SK-N-SH treated with all-trans-retinoic acid at 6 μM for 48 hours (cell line): ENCODE data around the gene RBMS3.

Experiments used
- ATAC-seq: fragments of 200-7000 bp; cut with Tn5 transposase; 3 replicates; pipeline ENCODE4 v1.9.1; 2020; ENCODE audit warnings: mild to moderate bottlenecking, moderate library complexity
- ARNTL ChIP-seq: fragments of 450-650 bp; formaldehyde crosslinking; IDR thresholded peaks from 2 replicates; pipeline ENCODE4 v1.5.0; 2020; ENCODE audit warnings: low read depth, mild to moderate bottlenecking, moderate library complexity, borderline replicate concordance
- BACH2 ChIP-seq: fragments of 250-450 bp; sonication (Bioruptor Pico); IDR thresholded peaks from 2 replicates; pipeline ENCODE4 v1.9.0; 2021; ENCODE audit warnings: mild to moderate bottlenecking, borderline replicate concordance
- CREB5 ChIP-seq: fragments of 250-450 bp; sonication (Bioruptor Pico); IDR thresholded peaks from 2 replicates; pipeline ENCODE4 v1.5.1; 2020; ENCODE audit warnings: low read depth, mild to moderate bottlenecking, moderate library complexity
- CSDC2 ChIP-seq: fragments of 250-450 bp; sonication (Bioruptor Pico); IDR thresholded peaks from 2 replicates; pipeline ENCODE4 v1.5.0; 2020; ENCODE audit warnings: mild to moderate bottlenecking, moderate library complexity
- CSRNP3 ChIP-seq: fragments of 250-450 bp; sonication (Bioruptor Pico); IDR thresholded peaks from 2 replicates; pipeline ENCODE4 v1.5.1; 2021; ENCODE audit warnings: mild to moderate bottlenecking, moderate library complexity
- ESRRG ChIP-seq: fragments of 250-450 bp; sonication (Bioruptor Pico); IDR thresholded peaks from 2 replicates; pipeline ENCODE4 v1.6.1; 2021; ENCODE audit warnings: mild to moderate bottlenecking
- GLIS3 ChIP-seq: fragments of 250-450 bp; sonication (Bioruptor Pico); IDR thresholded peaks from 2 replicates; pipeline ENCODE4 v1.5.0; 2020; ENCODE audit warnings: mild to moderate bottlenecking, moderate library complexity
- OSR1 ChIP-seq: fragments of 250-450 bp; sonication (Bioruptor Pico); IDR thresholded peaks from 2 replicates; pipeline ENCODE4 v1.8.0; 2022; ENCODE audit warnings: moderate library complexity, mild to moderate bottlenecking, inconsistent platforms
- PATZ1 ChIP-seq: fragments of 250-450 bp; sonication (Bioruptor Pico); IDR thresholded peaks from 2 replicates; pipeline ENCODE4 v1.8.0; 2020; ENCODE audit warnings: mild to moderate bottlenecking, moderate library complexity, borderline replicate concordance
- PPARA ChIP-seq: fragments of 250-450 bp; sonication (Bioruptor Pico); IDR thresholded peaks from 2 replicates; pipeline ENCODE4 v1.5.0; 2020; ENCODE audit warnings: mild to moderate bottlenecking, borderline replicate concordance
- RARB ChIP-seq: fragments of 250-450 bp; sonication (Bioruptor Pico); IDR thresholded peaks from 2 replicates; pipeline ENCODE4 v1.8.0; 2021; ENCODE audit warnings: mild to moderate bottlenecking, moderate library complexity
- SNAI2 ChIP-seq: fragments of 250-450 bp; sonication (Bioruptor Pico); IDR thresholded peaks from 2 replicates; pipeline ENCODE4 v1.5.0; 2020; ENCODE audit warnings: mild to moderate bottlenecking, moderate library complexity
- TCF4 ChIP-seq: fragments of 250-450 bp; sonication (Bioruptor Pico); IDR thresholded peaks from 2 replicates; pipeline ENCODE4 v1.8.0; 2021; ENCODE audit warnings: mild to moderate bottlenecking, moderate library complexity, borderline replicate concordance
- TOX ChIP-seq: fragments of 250-450 bp; sonication (Bioruptor Pico); IDR thresholded peaks from 2 replicates; pipeline ENCODE4 v1.8.0; 2021; ENCODE audit warnings: mild to moderate bottlenecking, moderate library complexity, borderline replicate concordance
- ZC3H10 ChIP-seq: fragments of 250-450 bp; sonication (Bioruptor Pico); IDR thresholded peaks from 2 replicates; pipeline ENCODE4 v1.5.1; 2021; ENCODE audit warnings: mild to moderate bottlenecking, moderate library complexity
- ZFP3 ChIP-seq: fragments of 250-450 bp; sonication (Bioruptor Pico); IDR thresholded peaks from 2 replicates; pipeline ENCODE4 v1.5.0; 2020; ENCODE audit warnings: mild to moderate bottlenecking, moderate library complexity
- ZFP30 ChIP-seq: fragments of 450-650 bp; formaldehyde crosslinking; IDR thresholded peaks from 2 replicates; pipeline ENCODE4 v1.5.0; 2022; ENCODE audit warnings: mild to moderate bottlenecking, moderate library complexity
- ZNF565 ChIP-seq: fragments of 450-650 bp; formaldehyde crosslinking; conservative IDR thresholded peaks from 2 replicates; pipeline ENCODE4 v1.5.0; 2020; ENCODE audit warnings: low read depth, mild to moderate bottlenecking, moderate library complexity
- ZNF70 ChIP-seq: fragments of 450-650 bp; formaldehyde crosslinking; IDR thresholded peaks from 2 replicates; pipeline ENCODE4 v1.5.0; 2020; ENCODE audit warnings: mild to moderate bottlenecking, moderate library complexity
- ZNF8 ChIP-seq: fragments of 450-650 bp; formaldehyde crosslinking; IDR thresholded peaks from 2 replicates; pipeline ENCODE4 v1.5.0; 2020; ENCODE audit warnings: mild to moderate bottlenecking, moderate library complexity
- TF ChIP-seq, protein P1 (sequence below): fragments of 250-450 bp; sonication (Bioruptor Pico); IDR thresholded peaks from 2 replicates; pipeline ENCODE4 v1.5.0; 2020; ENCODE audit warnings: mild to moderate bottlenecking, moderate library complexity
- TF ChIP-seq, protein P2 (sequence below): fragments of 250-450 bp; sonication (Bioruptor Pico); IDR thresholded peaks from 2 replicates; pipeline ENCODE4 v1.8.0; 2021; ENCODE audit warnings: low read depth, mild to moderate bottlenecking, moderate library complexity, borderline replicate concordance

The RBMS3 gene

DNA sequence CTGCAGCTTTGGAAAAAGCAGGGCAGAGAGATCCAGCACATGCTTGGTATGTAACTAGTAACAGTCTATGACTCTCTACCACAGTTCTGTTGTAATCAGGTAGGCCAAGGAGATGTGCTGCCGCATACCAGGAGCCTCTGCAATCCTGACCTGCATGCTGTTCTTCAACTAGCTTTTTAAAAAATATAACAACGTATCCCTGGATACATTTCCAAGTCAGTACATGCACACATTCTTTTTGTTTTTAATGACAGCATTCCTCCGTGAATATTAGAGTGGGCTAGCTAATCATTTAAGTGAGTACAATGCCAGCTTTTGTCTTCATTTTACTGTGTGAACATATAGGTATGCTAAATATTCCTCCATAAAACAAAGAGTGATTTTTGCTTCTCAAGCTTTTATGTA lies 437.8 kb downstream of the RBMS3 start:
- ATAC-seq = peak; percentile 75
- no peak for TF ChIP-seq ZNF70 (CRISPR knock-in tag)
- no peak for TF ChIP-seq TCF4 (CRISPR knock-in tag)
- no peak for TF ChIP-seq ZFP30
- no peak for TF ChIP-seq CREB5 (CRISPR knock-in tag)
- no peak for TF ChIP-seq BACH2 (CRISPR knock-in tag)
- TF ChIP-seq RARB = no peak
- TF ChIP-seq ZFP3 (CRISPR knock-in tag) = no peak
- TF ChIP-seq ZNF8 (CRISPR knock-in tag) = no peak
- TF ChIP-seq, protein P1, sequence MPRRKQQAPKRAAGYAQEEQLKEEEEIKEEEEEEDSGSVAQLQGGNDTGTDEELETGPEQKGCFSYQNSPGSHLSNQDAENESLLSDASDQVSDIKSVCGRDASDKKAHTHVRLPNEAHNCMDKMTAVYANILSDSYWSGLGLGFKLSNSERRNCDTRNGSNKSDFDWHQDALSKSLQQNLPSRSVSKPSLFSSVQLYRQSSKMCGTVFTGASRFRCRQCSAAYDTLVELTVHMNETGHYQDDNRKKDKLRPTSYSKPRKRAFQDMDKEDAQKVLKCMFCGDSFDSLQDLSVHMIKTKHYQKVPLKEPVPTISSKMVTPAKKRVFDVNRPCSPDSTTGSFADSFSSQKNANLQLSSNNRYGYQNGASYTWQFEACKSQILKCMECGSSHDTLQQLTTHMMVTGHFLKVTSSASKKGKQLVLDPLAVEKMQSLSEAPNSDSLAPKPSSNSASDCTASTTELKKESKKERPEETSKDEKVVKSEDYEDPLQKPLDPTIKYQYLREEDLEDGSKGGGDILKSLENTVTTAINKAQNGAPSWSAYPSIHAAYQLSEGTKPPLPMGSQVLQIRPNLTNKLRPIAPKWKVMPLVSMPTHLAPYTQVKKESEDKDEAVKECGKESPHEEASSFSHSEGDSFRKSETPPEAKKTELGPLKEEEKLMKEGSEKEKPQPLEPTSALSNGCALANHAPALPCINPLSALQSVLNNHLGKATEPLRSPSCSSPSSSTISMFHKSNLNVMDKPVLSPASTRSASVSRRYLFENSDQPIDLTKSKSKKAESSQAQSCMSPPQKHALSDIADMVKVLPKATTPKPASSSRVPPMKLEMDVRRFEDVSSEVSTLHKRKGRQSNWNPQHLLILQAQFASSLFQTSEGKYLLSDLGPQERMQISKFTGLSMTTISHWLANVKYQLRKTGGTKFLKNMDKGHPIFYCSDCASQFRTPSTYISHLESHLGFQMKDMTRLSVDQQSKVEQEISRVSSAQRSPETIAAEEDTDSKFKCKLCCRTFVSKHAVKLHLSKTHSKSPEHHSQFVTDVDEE = no peak
- no peak for TF ChIP-seq ZC3H10 (CRISPR knock-in tag)
- TF ChIP-seq SNAI2 (CRISPR knock-in tag) = no peak
- TF ChIP-seq PPARA = no peak
- no peak for TF ChIP-seq ESRRG (CRISPR knock-in tag)
- TF ChIP-seq, protein P2, sequence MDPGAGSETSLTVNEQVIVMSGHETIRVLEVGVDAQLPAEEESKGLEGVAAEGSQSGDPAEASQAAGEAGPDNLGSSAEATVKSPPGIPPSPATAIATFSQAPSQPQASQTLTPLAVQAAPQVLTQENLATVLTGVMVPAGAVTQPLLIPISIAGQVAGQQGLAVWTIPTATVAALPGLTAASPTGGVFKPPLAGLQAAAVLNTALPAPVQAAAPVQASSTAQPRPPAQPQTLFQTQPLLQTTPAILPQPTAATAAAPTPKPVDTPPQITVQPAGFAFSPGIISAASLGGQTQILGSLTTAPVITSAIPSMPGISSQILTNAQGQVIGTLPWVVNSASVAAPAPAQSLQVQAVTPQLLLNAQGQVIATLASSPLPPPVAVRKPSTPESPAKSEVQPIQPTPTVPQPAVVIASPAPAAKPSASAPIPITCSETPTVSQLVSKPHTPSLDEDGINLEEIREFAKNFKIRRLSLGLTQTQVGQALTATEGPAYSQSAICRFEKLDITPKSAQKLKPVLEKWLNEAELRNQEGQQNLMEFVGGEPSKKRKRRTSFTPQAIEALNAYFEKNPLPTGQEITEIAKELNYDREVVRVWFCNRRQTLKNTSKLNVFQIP (CRISPR knock-in tag) = no peak
- no peak for TF ChIP-seq TOX (CRISPR knock-in tag)
- TF ChIP-seq ZNF565 = no peak
- TF ChIP-seq CSRNP3 (CRISPR knock-in tag) = no peak
- TF ChIP-seq ARNTL (CRISPR knock-in tag) = no peak
- TF ChIP-seq, all 23 proteins: peak for 0

DNA sequence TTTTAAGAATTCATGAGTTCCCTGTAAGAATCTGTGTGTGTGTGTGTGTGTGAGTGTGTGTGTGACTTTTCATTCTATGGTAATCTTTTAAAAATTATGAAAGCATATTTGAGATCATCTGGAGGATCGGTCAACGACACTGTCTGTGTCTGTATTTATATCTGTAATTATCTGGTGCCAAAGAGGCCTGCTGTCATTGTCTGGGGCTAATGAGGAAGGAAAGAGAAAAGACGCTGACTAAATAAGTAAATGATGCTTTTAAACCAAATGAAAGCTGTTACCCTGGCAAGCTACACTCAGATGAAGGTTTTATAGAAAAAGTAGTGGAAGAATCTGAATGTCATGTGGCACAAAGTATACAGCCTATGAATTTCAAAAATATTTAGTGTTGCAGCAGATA lies 439.8 kb downstream of the RBMS3 start:
- ATAC-seq = no peak
- TF ChIP-seq OSR1 (CRISPR knock-in tag) (no peak), ZNF565 (no peak), ESRRG (CRISPR knock-in tag) (peak; percentile 17; the same call in 1 of the 2 replicates), GLIS3 (CRISPR knock-in tag) (no peak), ZNF8 (CRISPR knock-in tag) (no peak), TOX (CRISPR knock-in tag) (no peak), CSRNP3 (CRISPR knock-in tag) (no peak)

DNA sequence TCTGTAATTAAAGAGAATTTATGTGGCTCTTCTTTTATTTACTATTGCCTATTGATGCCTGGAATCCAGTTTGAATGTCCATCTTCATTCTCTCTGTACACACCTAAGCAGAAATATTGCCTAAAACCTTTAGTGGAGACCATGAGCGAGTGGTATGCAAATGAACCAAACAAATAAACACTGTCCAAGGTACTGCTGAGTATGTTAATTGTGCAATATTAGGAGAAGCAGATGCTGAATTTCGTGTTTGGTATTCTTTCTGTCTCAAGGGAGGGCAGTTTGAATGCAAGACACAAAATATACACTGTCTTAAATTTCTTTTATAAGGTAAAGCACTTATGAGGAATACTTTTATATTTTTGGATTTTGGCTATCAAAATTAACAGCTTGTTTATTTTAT lies 440.9 kb downstream of the RBMS3 start:
- no peak for ATAC-seq
- TF ChIP-seq SNAI2 (CRISPR knock-in tag) (no peak), TCF4 (CRISPR knock-in tag) (no peak), PATZ1 (CRISPR knock-in tag) (no peak), BACH2 (CRISPR knock-in tag) (no peak), CREB5 (CRISPR knock-in tag) (no peak), OSR1 (CRISPR knock-in tag) (no peak), CSDC2 (CRISPR knock-in tag) (no peak)
